Measurements from ENCODE around the gene ISOC1.

ISOC1 gene

GRCh38 chr5:129141078-129141477 lies 46.5 kb downstream of the ISOC1 start:
- no peak for TF ChIP-seq CTCF (IDR thresholded peaks at IDR 0.05; ENCODE audit: insufficient read depth, low read depth, low read length, missing control alignments)
- DNase-seq (ENCODE audit: low read depth) = no peak
- no peak overlapping the region for H3K4me3 ChIP-seq (ENCODE audit: low read depth, low read length)

- no peak overlapping the region for H3K4me3 ChIP-seq (ENCODE audit: low read depth, low read length)
- no peak for DNase-seq (ENCODE audit: low read depth)
- no peak for TF ChIP-seq CTCF (IDR thresholded peaks at IDR 0.05; ENCODE audit: insufficient read depth, low read depth, low read length, missing control alignments)
These were observed 47.1 kb downstream of the ISOC1 start for GRCh38 chr5:129141696-129142095.

- no peak overlapping the region for H3K4me3 ChIP-seq (ENCODE audit: low read depth, low read length)
- DNase-seq (ENCODE audit: low read depth) = no peak
- TF ChIP-seq CTCF (IDR thresholded peaks at IDR 0.05; ENCODE audit: insufficient read depth, low read depth, low read length, missing control alignments) = no peak
These were observed 61.3 kb downstream of the ISOC1 start for GRCh38 chr5:129155876-129156275.

GRCh38 chr5:129161830-129162229 lies 67.3 kb downstream of the ISOC1 start:
- H3K4me3 ChIP-seq (ENCODE audit: low read depth, low read length) = no peak overlapping the region
- no peak for TF ChIP-seq CTCF (IDR thresholded peaks at IDR 0.05; ENCODE audit: insufficient read depth, low read depth, low read length, missing control alignments)
- DNase-seq (ENCODE audit: low read depth) = no peak
